Activated CD4-positive, alpha-beta T cell treated with anti-CD3 and anti-CD28 coated beads, Interleukin-2, amount 50 U/mL, for 4 hours (primary cell): ENCODE measurements around the gene EXOSC5.
"Not testable (repeated sequence)": the region's sequence is repeated elsewhere in the genome, so short reads cannot be mapped to it uniquely, and the experiment has no call there.

Source experiments
- DNase-seq, 2 experiments: peaks; one replicate each; pipeline ENCODE4 v3.0.0-alpha.2; 2020

The EXOSC5 gene

DNA sequence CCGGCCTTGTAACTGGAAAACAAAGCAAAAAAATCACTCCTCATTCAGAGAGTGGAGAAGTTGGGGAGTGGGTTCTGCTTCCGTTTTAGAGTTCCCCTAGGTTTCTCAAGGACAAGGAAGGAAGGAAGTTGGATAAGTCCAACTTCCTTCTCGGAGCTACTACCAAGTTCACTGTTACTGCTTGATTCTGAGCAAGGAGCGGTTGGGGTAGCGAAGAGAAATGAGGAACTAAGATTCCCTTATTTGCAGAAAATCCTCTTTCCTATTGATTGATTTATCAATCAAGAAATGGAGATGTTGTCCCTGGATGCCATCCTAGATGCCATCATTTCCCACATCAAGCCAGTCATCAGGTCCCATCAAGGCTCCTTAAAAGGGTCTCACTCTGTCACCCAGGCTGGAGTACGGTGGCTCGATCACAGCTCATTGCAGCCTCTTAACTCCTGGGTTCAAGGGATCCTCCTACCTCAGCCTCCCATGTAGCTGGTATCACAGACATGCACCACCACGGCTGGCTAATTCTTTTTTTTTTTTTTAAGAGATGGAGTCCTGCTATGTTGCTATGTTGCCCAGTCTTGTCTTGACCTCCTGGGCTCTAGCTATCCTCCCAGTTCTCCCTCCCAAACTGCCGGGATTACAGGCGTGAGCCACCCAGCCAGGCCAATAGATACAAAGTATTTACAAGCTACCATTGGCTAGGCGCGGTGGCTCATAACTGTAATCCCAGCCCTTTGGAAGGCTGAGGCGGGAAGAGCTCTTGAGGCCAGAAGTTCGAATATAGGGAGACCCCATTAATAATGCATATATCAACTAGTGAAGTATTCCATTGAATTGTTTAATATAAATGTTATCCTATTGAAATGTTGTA, 32.4 kb downstream of the EXOSC5 start:
- DNase-seq = no peak

DNA sequence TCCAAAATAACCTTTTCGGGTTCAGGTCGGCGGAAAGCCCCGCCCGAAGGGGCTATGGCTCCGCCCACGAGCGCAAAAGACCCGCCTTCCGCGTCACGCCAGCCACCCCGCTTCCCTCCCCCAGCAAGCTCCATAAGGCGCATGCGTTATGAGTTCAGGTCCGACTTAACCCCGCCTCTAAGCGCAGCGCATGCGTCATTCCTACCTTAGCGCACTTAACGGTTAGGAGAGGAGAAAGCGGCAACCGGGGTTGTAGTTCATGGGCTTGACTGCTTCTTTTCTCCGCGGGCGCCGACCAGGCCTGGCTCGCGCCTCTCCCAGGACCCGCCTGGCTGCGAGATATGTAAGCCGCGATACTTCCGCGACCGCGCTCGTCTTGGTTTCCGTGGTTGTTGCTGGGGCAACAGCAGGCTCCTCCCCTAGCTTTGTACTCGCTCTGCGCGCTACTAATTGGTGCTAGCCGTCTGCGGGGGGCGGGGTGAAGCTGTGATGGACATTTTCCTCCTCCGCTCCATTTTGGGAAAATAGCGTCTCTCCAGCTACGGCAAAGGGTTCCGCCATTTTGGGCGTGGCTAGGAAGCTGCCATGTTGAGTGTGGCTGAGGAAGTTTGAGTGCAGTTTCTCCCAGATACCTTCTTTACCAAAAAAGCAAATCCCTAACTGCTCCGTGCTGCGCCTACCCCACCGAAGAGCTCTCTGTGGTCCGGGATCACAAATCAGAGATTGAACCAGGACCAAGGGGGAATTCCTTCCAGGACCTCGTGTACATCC, 33.2 kb downstream of the EXOSC5 start, which contains the start of gene B9D2:
B9D2 (minus strand) TSS at position 397 of the 771 bp plus-strand sequence. CDS start 630 bp downstream, outside the sequence.
- DNase-seq = peak; percentile 98

DNA sequence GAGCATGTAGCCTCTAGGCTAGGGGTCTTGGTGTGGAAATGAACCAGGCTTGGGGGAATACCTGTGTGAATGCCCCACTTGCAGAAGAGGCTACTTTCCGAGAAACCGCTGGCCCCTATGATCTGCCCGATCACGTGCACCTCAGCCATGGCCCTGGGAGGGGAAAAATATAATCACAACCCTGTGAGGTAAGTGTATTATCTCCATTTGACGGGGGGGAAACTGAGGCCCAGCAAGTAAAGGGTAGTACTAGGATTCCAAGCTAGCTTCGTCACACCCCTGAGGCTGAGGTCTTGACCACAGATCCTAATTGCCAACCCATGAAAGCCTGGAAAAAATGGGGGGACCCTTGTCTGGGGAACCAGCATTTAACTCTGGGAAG, 33.8 kb downstream of the EXOSC5 start:
- no peak for DNase-seq

DNA sequence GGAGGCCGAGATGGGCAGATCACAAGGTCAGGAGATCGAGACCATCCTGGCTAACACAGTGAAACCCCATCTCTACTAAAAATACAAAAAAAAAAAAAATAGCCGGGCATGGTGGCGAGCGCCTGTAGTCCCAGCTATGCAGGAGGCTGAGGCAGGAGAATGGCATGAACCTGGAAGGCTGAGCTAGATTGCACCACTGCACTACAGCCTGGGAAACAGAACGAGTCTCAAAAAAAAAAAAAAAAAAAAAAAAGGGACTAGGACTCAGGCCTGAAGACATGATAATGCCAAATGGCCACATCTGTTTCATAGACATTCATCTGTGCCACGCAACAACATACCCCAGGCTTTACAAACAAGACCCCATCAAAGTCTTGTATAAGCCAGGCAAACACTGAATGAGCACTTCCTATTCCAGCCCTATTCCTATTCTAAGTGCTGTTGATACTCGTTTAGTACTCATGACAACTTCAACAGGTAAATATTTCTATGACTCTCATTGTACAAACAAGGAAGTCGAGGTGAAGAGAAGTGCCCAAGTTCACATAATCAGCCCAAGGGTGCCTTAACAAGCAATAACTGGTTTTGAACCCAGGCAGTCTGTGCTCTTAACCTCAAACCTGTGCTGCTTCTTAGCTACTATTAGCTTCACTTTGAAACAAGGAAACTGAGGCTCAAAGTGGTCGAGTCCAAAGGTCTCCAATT, 34.9 kb downstream of the EXOSC5 start:
- DNase-seq = no peak

DNA sequence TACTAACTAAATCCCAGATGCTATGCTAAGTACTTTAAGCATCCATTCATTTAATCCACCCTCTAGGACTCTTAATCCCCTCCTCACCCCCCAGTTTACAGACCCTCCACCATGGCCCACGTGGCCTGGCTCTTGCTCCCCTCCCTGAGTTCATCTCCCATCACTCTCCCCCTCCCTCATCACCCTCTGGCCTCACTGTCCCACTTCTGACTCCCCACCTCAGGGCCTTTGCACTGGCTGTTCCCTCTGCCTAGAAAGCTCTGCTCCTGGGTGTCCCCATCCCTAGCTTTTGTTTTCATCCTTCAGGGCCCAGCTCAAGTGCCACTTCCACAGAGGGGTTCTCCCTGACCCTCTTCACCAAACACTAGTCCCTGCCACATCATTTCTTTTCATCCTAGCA, 37.4 kb downstream of the EXOSC5 start:
- no peak for DNase-seq

DNA sequence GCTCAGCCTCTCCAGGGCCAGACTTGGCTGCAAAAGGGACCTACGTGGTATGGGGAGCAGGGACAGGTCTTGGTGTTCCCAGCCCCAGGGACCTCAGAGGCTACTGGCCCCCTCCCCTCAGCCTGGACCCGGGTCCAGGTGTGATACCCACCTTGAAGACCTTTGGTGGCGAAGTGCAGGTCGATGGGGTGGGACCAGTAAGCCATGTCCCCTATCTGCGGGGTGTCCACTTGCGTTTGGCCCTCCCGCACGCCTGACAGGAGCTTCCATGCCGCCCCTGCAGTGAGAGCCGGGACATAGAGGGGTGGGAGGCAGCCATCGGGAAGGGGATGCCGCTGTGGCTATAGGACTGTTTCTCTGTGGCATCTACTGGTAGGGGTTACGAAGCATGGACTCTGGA, 39.4 kb downstream of the EXOSC5 start:
- no peak for DNase-seq

DNA sequence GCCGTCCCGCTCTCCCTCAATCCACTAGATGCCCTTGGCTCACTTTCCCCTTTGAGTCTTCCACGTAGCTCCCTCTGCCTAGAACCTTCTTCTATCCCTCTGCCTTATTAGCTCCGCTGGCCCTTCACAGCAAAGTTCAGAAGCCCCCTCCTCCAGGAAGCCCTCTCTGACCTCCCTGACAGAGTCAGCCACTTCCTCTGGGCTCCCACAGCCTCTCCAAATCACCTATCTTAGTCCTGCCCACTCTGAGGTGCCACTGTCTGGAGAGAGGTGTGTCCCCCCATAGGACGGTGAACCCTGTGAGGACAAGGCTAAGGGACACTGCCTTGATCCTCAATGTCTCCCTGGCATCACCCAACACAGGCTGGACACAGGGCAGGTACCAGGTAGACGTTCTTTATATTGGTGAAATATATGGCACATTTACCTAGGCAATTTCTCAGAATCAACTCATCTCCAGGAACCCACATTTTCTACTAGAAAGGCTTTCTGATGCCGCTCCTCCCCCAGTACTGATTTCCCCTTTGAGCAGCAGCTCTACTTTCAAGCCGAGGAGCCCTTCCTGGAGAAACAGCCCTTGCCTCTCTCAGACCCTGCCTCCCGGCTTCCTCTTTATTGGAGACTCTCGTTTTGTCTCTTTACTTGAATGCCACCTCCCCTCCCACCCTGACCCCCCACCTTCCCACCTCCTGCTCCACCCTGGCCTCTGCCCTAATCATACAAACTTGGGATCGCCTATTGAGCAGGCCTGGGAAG, 40.0 kb downstream of the EXOSC5 start:
- peak; percentile 44 to 45 for DNase-seq

DNA sequence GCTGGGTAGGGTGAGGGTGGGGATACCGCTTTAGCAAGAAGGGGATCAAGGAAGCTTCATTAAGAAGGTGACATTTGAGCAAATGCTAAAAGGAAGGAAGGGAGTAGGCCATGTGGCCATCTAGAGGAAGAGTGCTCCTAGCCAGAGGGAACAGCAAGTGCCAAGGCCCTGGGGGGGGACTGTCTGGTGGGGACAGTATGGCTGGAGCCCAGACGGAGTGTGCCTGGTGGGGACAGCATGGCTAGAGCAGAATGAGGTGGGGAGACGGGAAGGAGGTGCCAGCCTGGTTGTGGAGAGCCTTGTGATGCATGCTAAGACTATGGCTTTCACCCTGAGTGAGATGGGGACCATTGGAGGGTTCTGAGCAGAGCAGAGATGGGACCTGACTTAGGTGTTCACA, 41.4 kb downstream of the EXOSC5 start:
- DNase-seq = no peak

DNA sequence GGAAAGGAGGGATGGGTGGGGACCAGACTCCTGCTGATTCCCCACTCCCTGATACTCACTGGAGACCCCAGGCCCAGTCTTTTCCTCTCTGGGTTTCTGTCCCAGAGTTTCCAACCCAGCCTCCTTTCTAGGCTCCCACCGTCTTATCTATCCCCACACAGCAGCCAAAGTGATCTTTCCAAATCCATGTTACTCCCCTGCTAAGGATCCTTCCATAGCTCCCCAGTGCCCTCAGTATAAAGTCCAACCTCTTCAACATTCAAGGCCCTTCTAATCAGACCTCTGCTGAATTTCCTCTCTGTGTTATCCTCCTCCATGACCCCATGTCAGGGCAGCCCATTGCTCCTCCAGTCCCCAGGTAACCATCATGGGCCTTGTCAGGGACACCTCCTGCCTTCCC, 42.1 kb downstream of the EXOSC5 start:
- no peak for DNase-seq

DNA sequence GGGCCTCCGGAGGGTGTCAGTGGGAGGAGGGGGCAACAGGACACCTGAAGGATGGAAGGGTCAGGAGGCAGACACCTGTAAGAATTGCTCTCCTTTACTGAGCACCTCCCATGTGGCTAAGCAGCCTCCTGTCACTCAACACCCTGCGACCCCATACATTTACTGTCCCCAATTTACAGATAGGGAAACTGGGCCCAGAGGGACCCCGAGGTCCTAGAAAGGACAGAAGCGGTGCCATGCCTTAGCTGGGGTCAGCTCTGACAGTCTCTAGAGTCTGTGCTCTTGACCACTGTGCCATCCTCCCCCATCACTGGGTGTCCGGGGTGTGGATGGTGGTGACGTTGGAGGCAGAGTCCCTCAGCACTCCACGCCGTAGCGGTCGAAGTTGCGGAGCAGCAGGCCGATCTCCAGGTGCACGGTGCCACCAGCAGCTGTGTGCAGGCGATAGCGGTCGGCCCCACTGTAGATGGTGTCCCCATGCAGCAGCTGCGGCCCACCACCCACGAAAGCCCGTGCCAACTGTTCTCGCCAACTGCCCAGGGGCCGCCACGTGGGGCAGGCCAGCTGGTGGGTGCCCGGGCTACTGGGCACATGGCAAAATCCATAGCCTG, 42.7 kb downstream of the EXOSC5 start:
- DNase-seq = no peak

DNA sequence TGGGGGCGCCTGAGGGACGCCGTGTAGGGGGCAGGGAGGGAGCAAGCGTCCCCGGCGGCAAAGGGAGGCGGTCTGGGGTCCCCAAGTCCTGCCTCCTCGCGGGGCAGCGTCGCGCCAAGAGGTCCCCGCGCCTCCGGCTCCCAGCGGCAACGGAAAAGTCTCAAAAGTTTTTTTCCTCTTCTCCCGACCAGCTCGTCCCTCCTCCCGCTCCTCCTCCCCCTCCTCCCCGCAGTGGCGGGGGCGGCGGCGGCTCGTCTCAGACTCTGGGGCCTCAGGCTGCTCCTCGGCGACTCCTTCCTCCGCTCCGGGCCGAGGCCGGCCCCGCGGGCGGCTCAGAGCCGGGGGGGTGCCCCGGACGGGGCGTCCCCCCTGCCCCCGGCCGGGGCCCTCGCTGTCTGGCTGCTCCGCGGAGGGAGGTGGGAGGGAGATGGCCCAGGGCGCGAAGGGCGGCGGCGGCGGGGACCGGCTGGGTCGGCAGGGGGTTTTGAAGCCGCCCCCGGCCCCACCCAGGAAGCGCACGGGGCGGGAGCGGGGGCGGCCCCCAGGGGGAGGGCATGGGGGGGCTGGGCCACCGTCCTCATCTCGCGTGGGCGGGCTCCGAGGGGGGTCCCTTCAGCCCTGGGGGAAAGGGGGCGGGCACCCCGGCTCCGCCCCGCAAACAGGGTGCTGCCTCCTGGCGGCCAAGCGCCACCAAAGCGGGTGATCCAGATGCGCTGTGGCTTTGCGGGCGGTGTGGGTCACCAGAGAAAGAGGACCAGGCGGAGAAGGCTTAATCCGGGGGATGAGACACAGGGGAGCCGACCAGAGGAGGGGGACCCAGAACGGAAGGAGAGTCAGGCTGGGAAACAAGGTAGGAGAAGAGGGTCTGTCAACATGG, 43.5 kb downstream of the EXOSC5 start, which contains the start of gene TGFB1:
TGFB1 (minus strand) TSS at position 457 of the 877 bp plus-strand sequence. CDS start 878 bp downstream, outside the sequence.
- DNase-seq = peak; percentile 94 to 95

DNA sequence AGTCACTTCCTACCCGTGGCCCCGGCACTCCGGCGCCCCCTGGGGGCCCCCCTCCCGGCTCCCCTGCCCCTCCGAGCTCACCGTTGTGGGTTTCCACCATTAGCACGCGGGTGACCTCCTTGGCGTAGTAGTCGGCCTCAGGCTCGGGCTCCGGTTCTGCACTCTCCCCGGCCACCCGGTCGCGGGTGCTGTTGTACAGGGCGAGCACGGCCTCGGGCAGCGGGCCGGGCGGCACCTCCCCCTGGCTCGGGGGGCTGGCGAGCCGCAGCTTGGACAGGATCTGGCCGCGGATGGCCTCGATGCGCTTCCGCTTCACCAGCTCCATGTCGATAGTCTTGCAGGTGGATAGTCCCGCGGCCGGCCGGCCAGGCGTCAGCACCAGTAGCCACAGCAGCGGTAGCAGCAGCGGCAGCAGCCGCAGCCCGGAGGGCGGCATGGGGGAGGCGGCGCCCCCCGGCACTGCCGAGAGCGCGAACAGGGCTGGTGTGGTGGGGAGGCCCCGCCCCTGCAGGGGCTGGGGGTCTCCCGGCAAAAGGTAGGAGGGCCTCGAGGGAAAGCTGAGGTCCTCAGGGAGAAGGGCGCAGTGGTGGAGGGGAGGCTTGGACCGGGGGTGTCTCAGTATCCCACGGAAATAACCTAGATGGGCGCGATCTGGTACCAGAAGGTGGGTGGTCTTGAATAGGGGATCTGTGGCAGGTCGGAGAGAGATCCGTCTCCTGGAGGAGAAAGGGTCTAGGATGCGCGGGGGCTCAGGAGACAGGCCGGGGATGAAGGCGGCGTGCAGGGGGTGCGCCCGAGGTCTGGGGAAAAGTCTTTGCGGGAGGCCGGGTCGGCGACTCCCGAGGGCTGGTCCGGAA, 44.3 kb downstream of the EXOSC5 start:
- DNase-seq = peak; percentile 72 to 75

DNA sequence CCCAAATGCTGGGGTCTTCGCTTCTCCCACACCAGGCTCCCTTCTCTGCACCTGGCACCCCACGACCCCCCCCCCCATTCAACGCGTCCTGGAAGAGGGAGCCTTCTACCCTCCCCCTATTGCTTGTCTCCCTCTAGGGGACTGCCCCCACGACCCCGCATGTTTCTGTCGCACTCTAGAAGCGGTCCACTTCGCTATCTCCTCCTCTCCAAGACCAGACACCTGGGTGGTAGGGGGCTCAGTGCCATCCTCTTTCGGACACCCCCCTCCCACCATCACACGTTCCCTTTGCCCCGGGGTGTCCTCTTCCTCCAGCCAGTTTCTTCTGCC, 44.9 kb downstream of the EXOSC5 start:
- DNase-seq = no peak

DNA sequence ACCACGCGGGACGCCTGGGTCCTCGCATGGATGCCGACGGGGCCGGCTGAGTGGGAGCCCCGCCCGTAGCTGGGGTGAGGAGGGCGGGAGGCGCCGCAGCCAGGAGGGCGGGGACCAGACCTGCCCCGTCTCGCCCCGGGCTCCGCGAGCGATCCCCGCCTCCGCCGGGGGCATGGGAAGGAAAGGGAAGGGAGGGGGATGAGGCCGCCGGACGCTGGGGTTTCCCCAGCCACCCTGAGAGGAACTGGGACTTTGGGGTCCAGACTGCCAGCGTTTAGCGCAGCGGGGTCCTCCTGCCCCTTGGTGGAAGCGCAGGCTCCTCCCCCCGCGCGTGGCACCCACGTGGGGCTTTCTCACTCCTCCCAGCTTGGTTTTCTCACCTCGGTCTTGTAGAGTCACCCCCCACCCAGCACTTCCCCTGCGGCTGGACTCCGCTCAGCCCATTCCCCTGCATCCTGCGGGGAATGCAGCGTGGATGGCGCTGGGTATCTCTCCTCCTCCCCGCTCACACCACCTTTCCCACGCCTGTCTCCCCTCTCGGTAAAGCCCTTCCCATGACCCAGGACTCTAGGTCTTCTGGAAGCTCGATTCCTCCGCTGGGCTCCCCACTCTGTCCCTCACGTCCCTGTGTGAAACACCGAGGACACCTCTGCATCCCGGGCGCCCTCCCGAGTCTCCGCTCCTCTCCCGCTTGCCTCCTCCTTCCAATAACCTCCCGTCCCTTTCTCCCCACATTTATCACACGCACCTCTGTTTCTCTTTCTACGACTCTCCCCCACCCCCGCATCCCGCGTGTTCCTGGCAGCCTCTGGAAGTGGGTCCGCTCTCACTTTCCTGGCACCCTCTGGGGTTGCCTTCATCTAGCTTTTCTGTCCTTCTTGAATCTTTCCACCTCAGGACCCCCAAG, 45.6 kb downstream of the EXOSC5 start:
- peak; percentile 80 for DNase-seq

DNA sequence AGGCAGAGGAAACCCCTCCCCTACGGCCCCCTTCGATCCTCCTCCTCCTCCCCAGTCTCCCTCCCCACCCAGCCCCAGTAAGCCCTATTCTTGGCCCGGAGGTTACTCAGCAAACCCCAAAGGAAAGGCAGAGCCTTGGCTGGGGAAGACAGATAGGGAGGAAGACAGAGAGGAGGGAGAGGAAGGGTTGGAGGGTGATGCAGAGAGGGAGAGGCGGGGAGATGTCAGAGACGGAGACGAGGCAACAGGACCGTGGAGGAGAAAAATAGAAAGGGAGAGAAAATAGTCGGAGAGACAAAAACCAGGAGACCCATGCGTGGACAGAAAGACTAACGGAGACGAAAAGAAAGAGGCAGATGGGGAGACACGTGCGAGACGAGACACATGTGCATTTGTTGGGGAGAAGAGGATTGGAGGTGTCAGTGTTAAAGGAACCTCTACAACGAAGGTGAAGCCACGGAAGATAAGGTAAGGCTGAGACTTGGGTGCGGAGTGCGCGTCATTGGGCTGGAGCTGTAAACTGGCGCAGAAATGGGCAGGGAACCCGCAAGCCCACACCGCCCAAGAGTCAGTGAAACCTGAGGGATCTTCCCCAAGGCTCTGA, 46.3 kb downstream of the EXOSC5 start:
- no peak for DNase-seq

DNA sequence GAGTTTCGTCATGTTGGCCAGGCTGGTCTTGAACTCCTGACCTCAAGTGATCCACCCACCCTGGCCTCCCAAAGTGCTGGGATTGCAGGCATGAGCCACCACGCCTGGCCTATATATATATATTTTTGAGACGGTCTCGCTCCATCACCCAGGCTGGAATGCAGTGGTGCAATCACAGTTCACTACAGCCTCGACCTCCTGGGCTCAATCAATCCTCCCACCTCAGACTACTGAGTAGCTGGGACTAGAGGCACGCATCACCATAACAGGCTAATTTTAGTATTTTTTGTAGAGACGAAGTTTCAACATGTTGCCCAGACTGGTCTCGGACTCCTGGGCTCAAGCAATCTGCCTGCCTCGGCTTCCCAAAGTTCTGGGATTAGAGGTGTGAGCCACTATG, 50.2 kb downstream of the EXOSC5 start:
- DNase-seq = not testable (repeated sequence)

DNA sequence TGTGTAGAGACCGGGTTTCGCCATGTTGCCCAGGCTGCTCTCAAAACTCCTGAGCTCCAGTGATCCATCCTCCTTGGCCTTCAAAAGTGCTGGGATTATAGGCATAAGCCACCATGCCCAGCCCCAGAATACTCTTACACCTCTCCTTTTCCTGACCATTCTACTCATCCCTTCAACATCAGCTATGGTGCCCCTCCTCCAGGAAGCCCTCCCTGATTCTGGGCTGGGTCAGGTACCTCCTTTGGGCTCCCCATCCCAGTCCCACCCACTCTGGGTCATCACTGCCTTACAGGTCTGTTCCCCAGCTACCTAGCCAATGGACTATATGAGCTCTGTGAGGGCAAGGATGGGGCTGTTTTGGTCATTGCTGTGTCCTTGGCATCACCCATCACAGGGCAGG, 53.0 kb downstream of the EXOSC5 start:
- DNase-seq = no peak

DNA sequence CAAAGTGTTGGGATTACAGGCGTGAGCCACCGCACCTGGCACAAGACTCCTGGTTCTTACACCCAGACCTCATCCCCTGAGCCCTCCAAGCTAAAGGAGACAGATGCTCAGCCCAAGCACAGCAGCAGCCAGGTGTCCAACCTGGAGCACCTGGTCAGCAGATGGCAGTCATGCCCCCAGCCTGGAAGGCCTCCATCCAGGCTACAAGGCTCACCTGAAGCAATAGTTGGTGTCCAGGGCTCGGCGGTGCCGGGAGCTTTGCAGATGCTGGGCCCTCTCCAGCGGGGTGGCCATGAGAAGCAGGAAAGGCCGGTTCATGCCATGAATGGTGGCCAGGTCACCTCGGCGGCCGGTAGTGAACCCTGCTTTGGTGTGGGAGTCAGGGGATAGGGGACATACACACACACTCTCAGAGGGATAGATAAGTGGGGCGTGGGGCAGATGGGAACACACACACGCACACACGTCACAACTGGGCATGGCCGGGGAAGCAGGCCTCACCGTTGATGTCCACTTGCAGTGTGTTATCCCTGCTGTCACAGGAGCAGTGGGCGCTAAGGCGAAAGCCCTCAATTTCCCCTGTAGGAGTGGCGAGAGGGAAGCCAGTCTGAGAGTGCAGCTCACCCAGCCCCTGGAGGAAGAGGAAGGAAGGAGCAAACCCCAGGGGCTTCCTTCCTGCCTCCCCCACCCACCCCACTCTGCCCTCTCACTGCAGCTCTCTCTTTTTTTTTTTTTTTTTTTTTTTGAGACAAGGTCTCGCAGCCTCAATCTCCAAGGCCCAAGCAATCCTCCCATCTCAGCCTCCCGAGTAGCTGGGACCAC, 55.3 kb downstream of the EXOSC5 start:
- no peak for DNase-seq
